HEK293 (cell line): ENCODE measurements around the gene PRKG1.

Source experiments
- CTCF ChIA-PET: fragments of 350-600 bp; formaldehyde crosslinking; extraction: SDS; loops from one replicate; lab custom pipeline; 2021; ENCODE audit warnings: antibody characterized with exemption; lab: Yijun Ruan, JAX
- POLR2A ChIA-PET: fragments of 300-600 bp; formaldehyde crosslinking; extraction: SDS; loops from one replicate; lab custom pipeline; 2020; ENCODE audit warnings: antibody characterized with exemption, inconsistent platforms; lab: Yijun Ruan, JAX
- H3K27ac ChIP-seq: fragments of 200-500 bp; sonication (Bioruptor generic); 2 replicates; pipeline ENCODE4 v1.5.1; 2014; ENCODE audit warnings: low read depth, low read length, control low read depth, inconsistent platforms; ENCODE audit errors: extremely low read depth
- H3K36me3 ChIP-seq, 2 experiments: fragments of 200-500 bp in 1 of 2; sonication (Bioruptor generic) in 1 of 2; 1 replicate in 1 of 2; 2 replicates in 1 of 2; pipeline ENCODE4 v1.5.1; 2014 to 2017; ENCODE audit warnings: inconsistent platforms in 2 of 2, low read length in 2 of 2; ENCODE audit not compliant: control insufficient read depth in 2 of 2, insufficient read depth in 1 of 2
- H3K4me1 ChIP-seq: fragments of 200-500 bp; sonication (Bioruptor generic); 2 replicates; pipeline ENCODE4 v1.5.1; 2014; ENCODE audit warnings: mild to moderate bottlenecking, low read length, inconsistent platforms; ENCODE audit not compliant: control insufficient read depth, insufficient read depth
- H3K4me3 ChIP-seq: 2 replicates; pipeline ENCODE4 v1.5.1; 2011; ENCODE audit warnings: low read depth, mild to moderate bottlenecking, control low read depth, low read length, moderate library complexity
- H3K9me3 ChIP-seq: fragments of 200-500 bp; sonication (Bioruptor generic); 2 replicates; pipeline ENCODE4 v1.5.1; 2014; ENCODE audit warnings: low read depth, low read length, inconsistent platforms; ENCODE audit not compliant: control insufficient read depth, insufficient read depth
- GFI1B ChIP-seq: fragments of 450-650 bp; formaldehyde crosslinking; IDR thresholded peaks from 2 replicates; pipeline ENCODE4 v1.5.1; 2016; ENCODE audit warnings: missing biosample characterization, missing genetic modification characterization
- GLI4 ChIP-seq: fragments of 450-650 bp; formaldehyde crosslinking; IDR thresholded peaks from 2 replicates; pipeline ENCODE4 v1.5.1; 2016; ENCODE audit warnings: missing biosample characterization, missing genetic modification characterization
- HOXD13 ChIP-seq: sonication (generic); formaldehyde crosslinking; IDR thresholded peaks from 2 replicates; pipeline ENCODE4 v1.8.0; 2022; ENCODE audit warnings: missing genetic modification reagents, borderline replicate concordance
- KLF1 ChIP-seq: fragments of 450-650 bp; formaldehyde crosslinking; IDR thresholded peaks from 2 replicates; pipeline ENCODE4 v1.5.1; 2016; ENCODE audit warnings: missing biosample characterization, missing genetic modification characterization
- PRDM1 ChIP-seq: fragments of 450-650 bp; formaldehyde crosslinking; IDR thresholded peaks from 2 replicates; pipeline ENCODE4; 2016; ENCODE audit warnings: missing biosample characterization, missing genetic modification characterization
- SCRT1 ChIP-seq: fragments of 450-650 bp; formaldehyde crosslinking; IDR thresholded peaks from 2 replicates; pipeline ENCODE4 v1.5.1; 2016; ENCODE audit warnings: missing biosample characterization, missing genetic modification characterization, borderline replicate concordance
- ZNF146 ChIP-seq: fragments of 450-650 bp; formaldehyde crosslinking; IDR thresholded peaks from 2 replicates; pipeline ENCODE4 v1.5.1; 2016; ENCODE audit warnings: missing biosample characterization, missing genetic modification characterization
- ZNF223 ChIP-seq: fragments of 450-650 bp; formaldehyde crosslinking; IDR thresholded peaks from 2 replicates; pipeline ENCODE4 v1.5.1; 2016; ENCODE audit warnings: missing biosample characterization, missing genetic modification characterization
- ZNF521 ChIP-seq: fragments of 450-650 bp; formaldehyde crosslinking; IDR thresholded peaks from 2 replicates; pipeline ENCODE4 v1.5.1; 2017; ENCODE audit warnings: missing biosample characterization, mild to moderate bottlenecking, missing genetic modification characterization
- ZNF623 ChIP-seq: fragments of 450-650 bp; formaldehyde crosslinking; IDR thresholded peaks from 2 replicates; pipeline ENCODE4 v1.5.1; 2016; ENCODE audit warnings: missing biosample characterization, missing genetic modification characterization
- ZNF747 ChIP-seq: fragments of 450-650 bp; formaldehyde crosslinking; IDR thresholded peaks from 2 replicates; pipeline ENCODE4 v1.5.1; 2016; ENCODE audit warnings: missing biosample characterization, missing genetic modification characterization
- ZNF777 ChIP-seq: fragments of 450-650 bp; formaldehyde crosslinking; IDR thresholded peaks from 2 replicates; pipeline ENCODE4 v1.5.1; 2017; ENCODE audit warnings: missing biosample characterization, missing genetic modification characterization, borderline replicate concordance
- ZNF830 ChIP-seq: fragments of 450-650 bp; IDR thresholded peaks from 2 replicates; pipeline ENCODE4 v1.5.0; 2018; ENCODE audit warnings: missing biosample characterization, missing genetic modification characterization, low read depth, mild to moderate bottlenecking, moderate library complexity
- TF ChIP-seq, protein P1 (sequence below): fragments of 450-650 bp; formaldehyde crosslinking; IDR thresholded peaks from 2 replicates; pipeline ENCODE4 v1.5.1; 2016; ENCODE audit warnings: missing biosample characterization, missing genetic modification characterization
- TF ChIP-seq, protein P2 (sequence below): fragments of 450-650 bp; formaldehyde crosslinking; IDR thresholded peaks from 2 replicates; pipeline ENCODE4 v1.5.1; 2017; ENCODE audit warnings: missing biosample characterization, missing genetic modification characterization
- TF ChIP-seq, protein P3 (sequence below): fragments of 450-650 bp; formaldehyde crosslinking; IDR thresholded peaks from 2 replicates; pipeline ENCODE4 v1.5.1; 2016; ENCODE audit warnings: missing biosample characterization, missing genetic modification characterization
- TF ChIP-seq, protein P4 (sequence below): fragments of 450-650 bp; formaldehyde crosslinking; IDR thresholded peaks from 2 replicates; pipeline ENCODE4 v1.5.1; 2016; ENCODE audit warnings: missing biosample characterization, missing genetic modification characterization, borderline replicate concordance

PRKG1 gene

DNA sequence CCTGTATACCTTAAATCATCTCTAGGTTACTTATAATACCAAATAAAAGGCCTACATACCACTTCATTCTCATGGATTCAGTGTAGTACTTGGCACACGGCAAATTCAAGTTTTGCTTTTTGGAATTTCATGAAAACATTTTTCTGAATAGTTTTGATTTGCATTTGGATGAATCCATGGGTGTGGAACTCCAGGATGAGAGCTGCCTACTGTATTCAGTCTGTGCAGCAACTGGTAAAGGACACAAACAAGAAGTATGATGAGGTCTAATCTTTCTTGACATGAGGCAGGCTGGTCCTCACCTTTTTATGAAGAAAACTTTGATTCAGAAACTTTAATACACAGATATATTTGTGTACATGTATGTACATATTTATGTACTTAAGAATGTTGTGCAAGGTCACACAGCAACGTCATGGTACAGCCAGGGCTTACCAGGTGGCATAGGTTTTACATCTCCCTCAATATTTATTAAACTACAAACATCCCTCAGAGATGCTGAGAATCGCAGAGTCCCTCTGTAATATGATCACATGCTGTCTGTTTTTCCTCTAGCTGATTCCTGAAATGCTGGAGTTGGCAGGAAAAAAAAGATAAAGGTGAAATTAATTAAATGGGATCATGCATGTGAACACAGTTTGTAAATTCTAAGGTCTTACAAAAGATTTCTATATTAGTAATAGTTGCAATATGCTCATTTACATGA lies 239.6 kb downstream of the PRKG1 start:
- Histone ChIP-seq H3K27ac (no peak overlapping the region), H3K4me3 (no peak overlapping the region), H3K4me1 (no peaks in the 10 kb centered on the region), H3K36me3 (no peaks in the 10 kb centered on the region)
- POLR2A ChIA-PET: no interaction called here
- CTCF ChIA-PET: no interaction called here
- no peak for TF ChIP-seq PRDM1 (tag by site-specific recombination)
- TF ChIP-seq, protein P1, sequence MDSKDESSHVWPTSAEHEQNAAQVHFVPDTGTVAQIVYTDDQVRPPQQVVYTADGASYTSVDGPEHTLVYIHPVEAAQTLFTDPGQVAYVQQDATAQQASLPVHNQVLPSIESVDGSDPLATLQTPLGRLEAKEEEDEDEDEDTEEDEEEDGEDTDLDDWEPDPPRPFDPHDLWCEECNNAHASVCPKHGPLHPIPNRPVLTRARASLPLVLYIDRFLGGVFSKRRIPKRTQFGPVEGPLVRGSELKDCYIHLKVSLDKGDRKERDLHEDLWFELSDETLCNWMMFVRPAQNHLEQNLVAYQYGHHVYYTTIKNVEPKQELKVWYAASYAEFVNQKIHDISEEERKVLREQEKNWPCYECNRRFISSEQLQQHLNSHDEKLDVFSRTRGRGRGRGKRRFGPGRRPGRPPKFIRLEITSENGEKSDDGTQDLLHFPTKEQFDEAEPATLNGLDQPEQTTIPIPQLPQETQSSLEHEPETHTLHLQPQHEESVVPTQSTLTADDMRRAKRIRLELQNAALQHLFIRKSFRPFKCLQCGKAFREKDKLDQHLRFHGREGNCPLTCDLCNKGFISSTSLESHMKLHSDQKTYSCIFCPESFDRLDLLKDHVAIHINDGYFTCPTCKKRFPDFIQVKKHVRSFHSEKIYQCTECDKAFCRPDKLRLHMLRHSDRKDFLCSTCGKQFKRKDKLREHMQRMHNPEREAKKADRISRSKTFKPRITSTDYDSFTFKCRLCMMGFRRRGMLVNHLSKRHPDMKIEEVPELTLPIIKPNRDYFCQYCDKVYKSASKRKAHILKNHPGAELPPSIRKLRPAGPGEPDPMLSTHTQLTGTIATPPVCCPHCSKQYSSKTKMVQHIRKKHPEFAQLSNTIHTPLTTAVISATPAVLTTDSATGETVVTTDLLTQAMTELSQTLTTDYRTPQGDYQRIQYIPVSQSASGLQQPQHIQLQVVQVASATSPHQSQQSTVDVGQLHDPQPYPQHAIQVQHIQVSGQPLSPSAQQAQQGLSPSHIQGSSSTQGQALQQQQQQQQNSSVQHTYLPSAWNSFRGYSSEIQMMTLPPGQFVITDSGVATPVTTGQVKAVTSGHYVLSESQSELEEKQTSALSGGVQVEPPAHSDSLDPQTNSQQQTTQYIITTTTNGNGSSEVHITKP (tag by site-specific recombination): peak; percentile 71
- TF ChIP-seq, all 188 proteins: peak for 1
- no peaks in the 10 kb centered on the region for H3K9me3 ChIP-seq

DNA sequence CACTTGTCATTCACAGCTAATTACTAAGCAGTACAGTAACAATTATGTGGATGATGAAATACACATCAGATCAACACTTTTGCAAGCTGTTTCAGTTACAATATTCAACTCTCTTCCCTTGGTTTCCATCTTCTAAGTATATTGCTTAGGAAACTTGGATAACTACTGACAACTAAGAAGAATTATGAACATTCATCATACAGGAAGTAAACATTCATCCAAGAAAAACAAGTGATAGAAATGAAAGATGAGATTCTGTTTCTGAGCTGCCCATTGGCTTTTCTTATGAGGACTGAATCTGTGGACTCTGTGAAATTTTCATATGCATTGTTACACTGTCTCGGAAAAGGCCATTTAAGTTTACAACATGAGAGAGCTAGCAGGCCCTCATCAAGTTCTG lies 240.2 kb downstream of the PRKG1 start:
- TF ChIP-seq, protein P2, sequence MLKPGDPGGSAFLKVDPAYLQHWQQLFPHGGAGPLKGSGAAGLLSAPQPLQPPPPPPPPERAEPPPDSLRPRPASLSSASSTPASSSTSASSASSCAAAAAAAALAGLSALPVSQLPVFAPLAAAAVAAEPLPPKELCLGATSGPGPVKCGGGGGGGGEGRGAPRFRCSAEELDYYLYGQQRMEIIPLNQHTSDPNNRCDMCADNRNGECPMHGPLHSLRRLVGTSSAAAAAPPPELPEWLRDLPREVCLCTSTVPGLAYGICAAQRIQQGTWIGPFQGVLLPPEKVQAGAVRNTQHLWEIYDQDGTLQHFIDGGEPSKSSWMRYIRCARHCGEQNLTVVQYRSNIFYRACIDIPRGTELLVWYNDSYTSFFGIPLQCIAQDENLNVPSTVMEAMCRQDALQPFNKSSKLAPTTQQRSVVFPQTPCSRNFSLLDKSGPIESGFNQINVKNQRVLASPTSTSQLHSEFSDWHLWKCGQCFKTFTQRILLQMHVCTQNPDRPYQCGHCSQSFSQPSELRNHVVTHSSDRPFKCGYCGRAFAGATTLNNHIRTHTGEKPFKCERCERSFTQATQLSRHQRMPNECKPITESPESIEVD (tag by site-specific recombination): 0 out of 2 replicates have a peak, but pooled peaks have one; percentile 8
- TF ChIP-seq ZNF223 (tag by site-specific recombination): no peak
- CTCF ChIA-PET: no interaction called here
- no peaks in the 10 kb centered on the region for H3K36me3 ChIP-seq
- POLR2A ChIA-PET: no interaction called here
- no peak overlapping the region for H3K4me3 ChIP-seq
- H3K9me3 ChIP-seq: no peaks in the 10 kb centered on the region
- no peak overlapping the region for H3K27ac ChIP-seq
- no peaks in the 10 kb centered on the region for H3K4me1 ChIP-seq

DNA sequence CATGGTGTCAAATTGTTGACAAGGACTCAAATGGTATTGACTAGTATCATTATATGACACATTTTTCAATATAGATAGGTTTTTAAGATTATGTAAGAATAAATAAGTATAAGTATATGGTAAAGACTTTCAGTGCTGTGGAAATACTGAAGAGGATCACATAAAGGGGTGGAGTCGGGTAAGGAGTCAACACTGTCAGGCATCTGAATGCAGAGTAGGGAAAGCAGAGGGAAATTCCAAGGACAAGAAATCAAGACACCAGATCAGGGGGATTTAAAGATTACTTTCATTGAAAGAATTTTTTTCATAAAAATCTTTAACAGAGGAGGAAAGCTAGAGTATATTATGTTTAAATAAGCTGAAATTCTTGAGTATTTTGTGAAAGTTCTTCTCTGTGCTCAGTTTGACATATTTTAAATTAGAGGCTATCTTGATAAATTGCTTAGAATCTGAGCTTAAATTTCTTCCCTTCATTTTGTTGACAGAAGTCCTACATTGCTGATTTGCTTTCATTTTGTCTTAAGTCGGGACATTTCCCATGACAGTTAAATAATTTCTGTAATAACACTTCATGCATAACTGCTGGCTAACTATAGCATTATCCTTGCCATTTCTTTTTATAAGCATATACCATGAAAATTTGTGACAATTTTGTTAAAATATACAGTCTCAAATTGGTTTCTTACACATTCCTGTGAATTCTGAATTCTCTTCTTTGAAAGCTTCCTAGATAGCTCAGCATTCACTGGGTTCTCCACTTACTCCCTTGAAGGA lies 244.3 kb downstream of the PRKG1 start:
- Histone ChIP-seq H3K4me1 (no peaks in the 10 kb centered on the region), H3K27ac (no peak overlapping the region), H3K4me3 (no peak overlapping the region)
- CTCF ChIA-PET: no interaction called here
- POLR2A ChIA-PET: no interaction called here
- TF ChIP-seq HOXD13 (no peak), KLF1 (tag by site-specific recombination) (no peak), ZNF830 (tag by site-specific recombination) (no peak), ZNF521 (tag by site-specific recombination) (no peak), ZNF777 (no peak), GLI4 (tag by site-specific recombination) (no peak), ZNF623 (tag by site-specific recombination) (no peak), ZNF747 (tag by site-specific recombination) (no peak), ZNF146 (tag by site-specific recombination) (no peak), SCRT1 (tag by site-specific recombination) (no peak), GFI1B (tag by site-specific recombination) (no peak)
- TF ChIP-seq, protein P3, sequence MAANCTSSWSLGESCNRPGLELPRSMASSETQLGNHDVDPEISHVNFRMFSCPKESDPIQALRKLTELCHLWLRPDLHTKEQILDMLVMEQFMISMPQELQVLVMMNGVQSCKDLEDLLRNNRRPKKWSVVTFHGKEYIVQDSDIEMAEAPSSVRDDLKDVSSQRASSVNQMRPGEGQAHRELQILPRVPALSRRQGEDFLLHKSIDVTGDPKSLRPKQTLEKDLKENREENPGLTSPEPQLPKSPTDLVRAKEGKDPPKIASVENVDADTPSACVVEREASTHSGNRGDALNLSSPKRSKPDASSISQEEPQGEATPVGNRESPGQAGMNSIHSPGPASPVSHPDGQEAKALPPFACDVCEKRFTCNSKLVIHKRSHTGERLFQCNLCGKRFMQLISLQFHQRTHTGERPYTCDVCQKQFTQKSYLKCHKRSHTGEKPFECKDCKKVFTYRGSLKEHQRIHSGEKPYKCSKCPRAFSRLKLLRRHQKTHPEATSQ (tag by site-specific recombination): no peak
- TF ChIP-seq, protein P4, sequence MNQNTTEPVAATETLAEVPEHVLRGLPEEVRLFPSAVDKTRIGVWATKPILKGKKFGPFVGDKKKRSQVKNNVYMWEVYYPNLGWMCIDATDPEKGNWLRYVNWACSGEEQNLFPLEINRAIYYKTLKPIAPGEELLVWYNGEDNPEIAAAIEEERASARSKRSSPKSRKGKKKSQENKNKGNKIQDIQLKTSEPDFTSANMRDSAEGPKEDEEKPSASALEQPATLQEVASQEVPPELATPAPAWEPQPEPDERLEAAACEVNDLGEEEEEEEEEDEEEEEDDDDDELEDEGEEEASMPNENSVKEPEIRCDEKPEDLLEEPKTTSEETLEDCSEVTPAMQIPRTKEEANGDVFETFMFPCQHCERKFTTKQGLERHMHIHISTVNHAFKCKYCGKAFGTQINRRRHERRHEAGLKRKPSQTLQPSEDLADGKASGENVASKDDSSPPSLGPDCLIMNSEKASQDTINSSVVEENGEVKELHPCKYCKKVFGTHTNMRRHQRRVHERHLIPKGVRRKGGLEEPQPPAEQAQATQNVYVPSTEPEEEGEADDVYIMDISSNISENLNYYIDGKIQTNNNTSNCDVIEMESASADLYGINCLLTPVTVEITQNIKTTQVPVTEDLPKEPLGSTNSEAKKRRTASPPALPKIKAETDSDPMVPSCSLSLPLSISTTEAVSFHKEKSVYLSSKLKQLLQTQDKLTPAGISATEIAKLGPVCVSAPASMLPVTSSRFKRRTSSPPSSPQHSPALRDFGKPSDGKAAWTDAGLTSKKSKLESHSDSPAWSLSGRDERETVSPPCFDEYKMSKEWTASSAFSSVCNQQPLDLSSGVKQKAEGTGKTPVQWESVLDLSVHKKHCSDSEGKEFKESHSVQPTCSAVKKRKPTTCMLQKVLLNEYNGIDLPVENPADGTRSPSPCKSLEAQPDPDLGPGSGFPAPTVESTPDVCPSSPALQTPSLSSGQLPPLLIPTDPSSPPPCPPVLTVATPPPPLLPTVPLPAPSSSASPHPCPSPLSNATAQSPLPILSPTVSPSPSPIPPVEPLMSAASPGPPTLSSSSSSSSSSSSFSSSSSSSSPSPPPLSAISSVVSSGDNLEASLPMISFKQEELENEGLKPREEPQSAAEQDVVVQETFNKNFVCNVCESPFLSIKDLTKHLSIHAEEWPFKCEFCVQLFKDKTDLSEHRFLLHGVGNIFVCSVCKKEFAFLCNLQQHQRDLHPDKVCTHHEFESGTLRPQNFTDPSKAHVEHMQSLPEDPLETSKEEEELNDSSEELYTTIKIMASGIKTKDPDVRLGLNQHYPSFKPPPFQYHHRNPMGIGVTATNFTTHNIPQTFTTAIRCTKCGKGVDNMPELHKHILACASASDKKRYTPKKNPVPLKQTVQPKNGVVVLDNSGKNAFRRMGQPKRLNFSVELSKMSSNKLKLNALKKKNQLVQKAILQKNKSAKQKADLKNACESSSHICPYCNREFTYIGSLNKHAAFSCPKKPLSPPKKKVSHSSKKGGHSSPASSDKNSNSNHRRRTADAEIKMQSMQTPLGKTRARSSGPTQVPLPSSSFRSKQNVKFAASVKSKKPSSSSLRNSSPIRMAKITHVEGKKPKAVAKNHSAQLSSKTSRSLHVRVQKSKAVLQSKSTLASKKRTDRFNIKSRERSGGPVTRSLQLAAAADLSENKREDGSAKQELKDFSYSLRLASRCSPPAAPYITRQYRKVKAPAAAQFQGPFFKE: no peak
- TF ChIP-seq, all 188 proteins: peak for 0
- Histone ChIP-seq H3K9me3 (no peaks in the 10 kb centered on the region), H3K36me3 (no peaks in the 10 kb centered on the region)
